Fibroblast of upper back skin (primary cell): ENCODE data around the gene MARF1.
"Not testable (repeated sequence)": the region's sequence is repeated elsewhere in the genome, so short reads cannot be mapped to it uniquely, and the experiment has no call there.

Experiments
- DNase-seq: peaks from one replicate; pipeline ENCODE4 v3.0.0-alpha.2; 2013

The MARF1 gene

GRCh38 chr16:15650698-15651171 is 7.8 kb upstream of the MARF1 start:
- no peak for DNase-seq

- peak; percentile 84 for DNase-seq
These were observed 7.2 kb upstream of the MARF1 start, which contains the start of gene NDE1 for GRCh38 chr16:15650019-15650697. TSS of gene NDE1 (plus strand) at chr16:15650245. CDS start at chr16:15664779, 14,534 bp downstream.

GRCh38 chr16:15649727-15650018 is 6.7 kb upstream of the MARF1 start:
- no peak for DNase-seq

GRCh38 chr16:15649311-15649710 is 6.4 kb upstream of the MARF1 start:
- DNase-seq: not testable (repeated sequence)

- no peak for DNase-seq
These were observed 5.3 kb upstream of the MARF1 start for GRCh38 chr16:15648135-15648730.

GRCh38 chr16:15647294-15648014 is 4.5 kb upstream of the MARF1 start:
- DNase-seq: no peak

GRCh38 chr16:15646557-15647293 is 3.8 kb upstream of the MARF1 start:
- DNase-seq: not testable (repeated sequence)

- peak; percentile 87 for DNase-seq
These were observed 2.1 kb upstream of the MARF1 start for GRCh38 chr16:15644962-15645465.

GRCh38 chr16:15644267-15644961 is 1.5 kb upstream of the MARF1 start:
- DNase-seq: peak; percentile 65

GRCh38 chr16:15643946-15644250 is 944 bp upstream of the MARF1 start:
- DNase-seq: no peak

- DNase-seq: no peak
These were observed 352 bp downstream of the MARF1 start for GRCh38 chr16:15642557-15643047.

- no peak for DNase-seq
These were observed 999 bp downstream of the MARF1 start for GRCh38 chr16:15641753-15642556.

- no peak for DNase-seq
These were observed 2.0 kb downstream of the MARF1 start for GRCh38 chr16:15640966-15641365.

GRCh38 chr16:15639061-15639568 is 3.8 kb downstream of the MARF1 start:
- no peak for DNase-seq

- DNase-seq: no peak
These were observed 6.5 kb downstream of the MARF1 start for GRCh38 chr16:15636392-15636873.

- DNase-seq: no peak
These were observed 7.0 kb downstream of the MARF1 start for GRCh38 chr16:15635926-15636325.

GRCh38 chr16:15631730-15632409 is 11.1 kb downstream of the MARF1 start:
- DNase-seq: no peak

- DNase-seq: no peak
These were observed 21.1 kb downstream of the MARF1 start for GRCh38 chr16:15621889-15622288.

GRCh38 chr16:15621456-15621855 is 21.5 kb downstream of the MARF1 start:
- no peak for DNase-seq

- DNase-seq: no peak
These were observed 22.3 kb downstream of the MARF1 start for GRCh38 chr16:15620611-15621195.
